Loucy (cell line): ENCODE measurements around the gene ITSN1.

ENCODE experiments used
- H2AFZ ChIP-seq: fragments of 200-600 bp; sonication (generic); 2 replicates; pipeline ENCODE4 v1.6.0; 2016; ENCODE audit warnings: antibody characterized with exemption, mild to moderate bottlenecking, low read length, moderate library complexity
- H3F3A ChIP-seq: fragments of 200-600 bp; 2 replicates; pipeline ENCODE4 v1.6.0; 2016; ENCODE audit warnings: antibody characterized with exemption, low read depth, mild to moderate bottlenecking
- H3K27me3 ChIP-seq: fragments of 200-600 bp; sonication (generic); 2 replicates; pipeline ENCODE4 v1.6.1; 2014; ENCODE audit warnings: low read length, mild to moderate bottlenecking; ENCODE audit not compliant: insufficient read depth, poor library complexity, severe bottlenecking
- H3K36me3 ChIP-seq: fragments of 200-600 bp; sonication (generic); 2 replicates; pipeline ENCODE4 v1.6.1; 2016; ENCODE audit warnings: low read length; ENCODE audit not compliant: insufficient read depth
- H3K4me1 ChIP-seq: fragments of 200-600 bp; sonication (generic); 2 replicates; pipeline ENCODE4 v1.5.1; 2014; ENCODE audit warnings: low read length, mild to moderate bottlenecking; ENCODE audit not compliant: insufficient read depth, poor library complexity, severe bottlenecking
- H3K4me2 ChIP-seq: fragments of 200-600 bp; sonication (generic); 2 replicates; pipeline ENCODE4 v1.6.0; 2014; ENCODE audit warnings: antibody characterized with exemption, low read length, low read depth, mild to moderate bottlenecking; ENCODE audit not compliant: poor library complexity, severe bottlenecking
- H3K4me3 ChIP-seq: fragments of 200-600 bp; sonication (generic); 2 replicates; pipeline ENCODE4 v1.5.1; 2014; ENCODE audit warnings: low read length, mild to moderate bottlenecking, mixed read lengths; ENCODE audit not compliant: poor library complexity, severe bottlenecking
- H3K79me2 ChIP-seq: fragments of 200-600 bp; sonication (generic); 2 replicates; pipeline ENCODE4 v1.6.1; 2014; ENCODE audit warnings: low read length; ENCODE audit not compliant: insufficient read depth
- H3K9ac ChIP-seq: fragments of 200-600 bp; sonication (generic); 2 replicates; pipeline ENCODE4 v1.6.0; 2014; ENCODE audit warnings: mild to moderate bottlenecking, low read depth, low read length, moderate library complexity; ENCODE audit not compliant: poor library complexity, severe bottlenecking
- H3K9me2 ChIP-seq: fragments of 200-600 bp; sonication (generic); replicated peaks from 2 replicates; pipeline ENCODE4 v1.6.1; 2016; ENCODE audit warnings: low read depth, low read length, mixed read lengths
- H3K9me3 ChIP-seq: fragments of 200-600 bp; sonication (generic); 2 replicates; pipeline ENCODE4 v1.6.1; 2014; ENCODE audit warnings: mild to moderate bottlenecking, antibody characterized with exemption, low read length, low read depth; ENCODE audit not compliant: insufficient read depth
- H4K20me1 ChIP-seq: fragments of 200-600 bp; sonication (generic); 2 replicates; pipeline ENCODE4 v1.6.0; 2014; ENCODE audit warnings: antibody characterized with exemption, low read length, mild to moderate bottlenecking; ENCODE audit not compliant: insufficient read depth, poor library complexity, severe bottlenecking
- CTCF ChIP-seq: fragments of 200-600 bp; sonication (generic); conservative IDR thresholded peaks from 2 replicates; pipeline ENCODE4 v1.5.1; 2014; ENCODE audit warnings: mild to moderate bottlenecking, antibody characterized with exemption, low read length
- EZH2phosphoT487 ChIP-seq: fragments of 200-600 bp; IDR thresholded peaks from 2 replicates; pipeline ENCODE4 v1.6.1; 2018; ENCODE audit warnings: antibody characterized with exemption, mild to moderate bottlenecking, moderate library complexity, borderline replicate concordance

The ITSN1 gene

GRCh38 chr21:33651965-33652680, 9.8 kb downstream of the ITSN1 start:
- Histone ChIP-seq H3K4me1 (peaks cover 17% of the 10 kb centered on the region), H3K36me3 (no peaks in the 10 kb centered on the region), H3K9me3 (no peaks in the 10 kb centered on the region), H4K20me1 (no peaks in the 10 kb centered on the region), H3K4me3 (no peak overlapping the region), H3K79me2 (peaks cover 33% of the 10 kb centered on the region), H3K4me2 (no peak overlapping the region), H3K27me3 (no peaks in the 10 kb centered on the region), H3K9me2 (no peaks in the 10 kb centered on the region), H3F3A (no peaks in the 10 kb centered on the region), H3K9ac (no peak overlapping the region), H2AFZ (no peak overlapping the region)
- no peak for TF ChIP-seq CTCF
- no peak for TF ChIP-seq EZH2phosphoT487

- peaks cover 22% of the 10 kb centered on the region for H3K4me1 ChIP-seq
- no peaks in the 10 kb centered on the region for H3F3A ChIP-seq
- no peaks in the 10 kb centered on the region for H3K36me3 ChIP-seq
- H2AFZ ChIP-seq, result no peak overlapping the region
- H3K9me2 ChIP-seq, result no peaks in the 10 kb centered on the region
- no peak overlapping the region for H3K9ac ChIP-seq
- H3K9me3 ChIP-seq, result no peaks in the 10 kb centered on the region
- no peak overlapping the region for H3K4me2 ChIP-seq
- H3K79me2 ChIP-seq, result peaks cover 30% of the 10 kb centered on the region
- no peaks in the 10 kb centered on the region for H3K27me3 ChIP-seq
- no peak overlapping the region for H3K4me3 ChIP-seq
- no peaks in the 10 kb centered on the region for H4K20me1 ChIP-seq
- no peak for TF ChIP-seq EZH2phosphoT487
- TF ChIP-seq CTCF, result no peak
Measured at GRCh38 chr21:33654412-33654811, 12.1 kb downstream of the ITSN1 start.

GRCh38 chr21:33655588-33656221, 13.4 kb downstream of the ITSN1 start:
- peaks cover 30% of the 10 kb centered on the region for H3K79me2 ChIP-seq
- H3F3A ChIP-seq, result no peaks in the 10 kb centered on the region
- H3K27me3 ChIP-seq, result no peaks in the 10 kb centered on the region
- TF ChIP-seq EZH2phosphoT487, result no peak
- TF ChIP-seq CTCF, result no peak
- H3K9ac ChIP-seq, result no peak overlapping the region
- no peaks in the 10 kb centered on the region for H3K9me3 ChIP-seq
- no peaks in the 10 kb centered on the region for H3K9me2 ChIP-seq
- H3K4me2 ChIP-seq, result peak overlapping the region; percentile 4
- H4K20me1 ChIP-seq, result no peaks in the 10 kb centered on the region
- no peak overlapping the region for H3K4me3 ChIP-seq
- H2AFZ ChIP-seq, result no peak overlapping the region
- H3K4me1 ChIP-seq, result peaks cover 30% of the 10 kb centered on the region
- no peaks in the 10 kb centered on the region for H3K36me3 ChIP-seq
